Parathyroid adenoma (tissue), 2 donors: Measurements from ENCODE around the gene MAP4K4.

Experiments used
- H2AFZ ChIP-seq: fragments of 300-600 bp; sonication (generic); one replicate; pipeline ENCODE4 v1.7.0; 2017; ENCODE audit warnings: antibody characterized with exemption, mild to moderate bottlenecking
- H3K27ac ChIP-seq: fragments of 300-600 bp; sonication (generic); one replicate; pipeline ENCODE4 v1.7.0; 2017
- H3K27me3 ChIP-seq: fragments of 300-600 bp; sonication (generic); one replicate; pipeline ENCODE4 v1.7.0; 2017; ENCODE audit warnings: low read length; ENCODE audit not compliant: control insufficient read depth, insufficient read depth
- H3K36me3 ChIP-seq: fragments of 300-600 bp; sonication (generic); one replicate; pipeline ENCODE4 v1.7.0; 2017; ENCODE audit warnings: low read length; ENCODE audit not compliant: control insufficient read depth, insufficient read depth
- H3K4me1 ChIP-seq: fragments of 300-600 bp; sonication (generic); one replicate; pipeline ENCODE4 v1.7.0; 2017; ENCODE audit warnings: control low read depth
- H3K4me2 ChIP-seq: fragments of 300-600 bp; sonication (generic); one replicate; pipeline ENCODE4 v1.7.0; 2017; ENCODE audit warnings: low read length
- H3K4me3 ChIP-seq: fragments of 300-600 bp; sonication (generic); one replicate; pipeline ENCODE4 v1.7.0; 2017; ENCODE audit warnings: low read depth, low read length
- H3K79me2 ChIP-seq: fragments of 300-600 bp; sonication (generic); one replicate; pipeline ENCODE4 v1.7.0; 2017; ENCODE audit warnings: control low read depth
- H3K9ac ChIP-seq: fragments of 300-600 bp; sonication (generic); one replicate; pipeline ENCODE4 v1.7.0; 2017; ENCODE audit warnings: mild to moderate bottlenecking
- H3K9me3 ChIP-seq: fragments of 300-600 bp; sonication (generic); one replicate; pipeline ENCODE4 v1.7.0; 2017; ENCODE audit warnings: low read length; ENCODE audit not compliant: control insufficient read depth
- CTCF ChIP-seq: fragments of 300-600 bp; sonication (generic); IDR thresholded peaks from one replicate; pipeline ENCODE4 v1.7.0; 2017; ENCODE audit warnings: antibody characterized with exemption, mild to moderate bottlenecking
- donor health status: primary hyperparathyroidism.

Gene MAP4K4

GRCh38 chr2:101779190-101779589, 81.7 kb downstream of the MAP4K4 start:
- Histone ChIP-seq H3K79me2 (peaks cover 77% of the 10 kb centered on the region), H3K4me1 (peaks cover 7% of the 10 kb centered on the region), H3K9ac (no peak overlapping the region), H3K27me3 (no peaks in the 10 kb centered on the region), H3K9me3 (no peaks in the 10 kb centered on the region), H3K27ac (no peak overlapping the region), H3K4me2 (no peak overlapping the region), H2AFZ (no peak overlapping the region), H3K36me3 (no peaks in the 10 kb centered on the region), H3K4me3 (no peak overlapping the region)
- TF ChIP-seq CTCF: no peak

- H3K4me2 ChIP-seq: no peak overlapping the region
- no peaks in the 10 kb centered on the region for H3K27me3 ChIP-seq
- no peak overlapping the region for H2AFZ ChIP-seq
- no peak overlapping the region for H3K27ac ChIP-seq
- no peak overlapping the region for H3K4me3 ChIP-seq
- peaks cover 3% of the 10 kb centered on the region for H3K4me1 ChIP-seq
- H3K36me3 ChIP-seq: no peaks in the 10 kb centered on the region
- peaks cover 74% of the 10 kb centered on the region for H3K79me2 ChIP-seq
- H3K9ac ChIP-seq: no peak overlapping the region
- TF ChIP-seq CTCF: no peak
- no peaks in the 10 kb centered on the region for H3K9me3 ChIP-seq
Measured at GRCh38 chr2:101779656-101780055, 82.1 kb downstream of the MAP4K4 start.

- H3K9me3 ChIP-seq: no peaks in the 10 kb centered on the region
- H3K36me3 ChIP-seq: no peaks in the 10 kb centered on the region
- no peak overlapping the region for H2AFZ ChIP-seq
- no peaks in the 10 kb centered on the region for H3K4me1 ChIP-seq
- no peak overlapping the region for H3K27ac ChIP-seq
- H3K4me3 ChIP-seq: no peak overlapping the region
- no peak overlapping the region for H3K4me2 ChIP-seq
- no peak overlapping the region for H3K9ac ChIP-seq
- TF ChIP-seq CTCF: no peak
- no peaks in the 10 kb centered on the region for H3K27me3 ChIP-seq
- peaks cover 58% of the 10 kb centered on the region for H3K79me2 ChIP-seq
Measured at GRCh38 chr2:101781326-101781725, 83.8 kb downstream of the MAP4K4 start.

GRCh38 chr2:101781791-101782426, 84.4 kb downstream of the MAP4K4 start:
- Histone ChIP-seq H3K4me3 (no peak overlapping the region), H2AFZ (no peak overlapping the region), H3K27ac (no peak overlapping the region), H3K9ac (no peak overlapping the region), H3K4me2 (no peak overlapping the region), H3K4me1 (no peaks in the 10 kb centered on the region), H3K9me3 (no peaks in the 10 kb centered on the region), H3K27me3 (no peaks in the 10 kb centered on the region), H3K79me2 (peaks cover 58% of the 10 kb centered on the region), H3K36me3 (no peaks in the 10 kb centered on the region)
- TF ChIP-seq CTCF: no peak

- H3K4me2 ChIP-seq: no peak overlapping the region
- no peak overlapping the region for H3K9ac ChIP-seq
- no peak overlapping the region for H2AFZ ChIP-seq
- H3K4me3 ChIP-seq: no peak overlapping the region
- no peaks in the 10 kb centered on the region for H3K9me3 ChIP-seq
- H3K79me2 ChIP-seq: peaks cover 53% of the 10 kb centered on the region
- TF ChIP-seq CTCF: no peak
- no peaks in the 10 kb centered on the region for H3K4me1 ChIP-seq
- H3K36me3 ChIP-seq: no peaks in the 10 kb centered on the region
- no peak overlapping the region for H3K27ac ChIP-seq
- no peaks in the 10 kb centered on the region for H3K27me3 ChIP-seq
Measured at GRCh38 chr2:101782427-101782792, 84.9 kb downstream of the MAP4K4 start.
